HuH-7.5 (cell line): ENCODE measurements around the gene HIF3A.
"Not testable (repeated sequence)": the region's sequence is repeated elsewhere in the genome, so short reads cannot be mapped to it uniquely, and the experiment has no call there.

ENCODE experiments used
- DNase-seq: peaks from one replicate; pipeline ENCODE4 v3.0.0; 2011; ENCODE audit warnings: low spot score

HIF3A gene

GRCh38 chr19:46361915-46362314 is 65.1 kb downstream of the HIF3A start:
- DNase-seq = no peak

GRCh38 chr19:46364359-46364758 is 67.5 kb downstream of the HIF3A start:
- no peak for DNase-seq

DNA sequence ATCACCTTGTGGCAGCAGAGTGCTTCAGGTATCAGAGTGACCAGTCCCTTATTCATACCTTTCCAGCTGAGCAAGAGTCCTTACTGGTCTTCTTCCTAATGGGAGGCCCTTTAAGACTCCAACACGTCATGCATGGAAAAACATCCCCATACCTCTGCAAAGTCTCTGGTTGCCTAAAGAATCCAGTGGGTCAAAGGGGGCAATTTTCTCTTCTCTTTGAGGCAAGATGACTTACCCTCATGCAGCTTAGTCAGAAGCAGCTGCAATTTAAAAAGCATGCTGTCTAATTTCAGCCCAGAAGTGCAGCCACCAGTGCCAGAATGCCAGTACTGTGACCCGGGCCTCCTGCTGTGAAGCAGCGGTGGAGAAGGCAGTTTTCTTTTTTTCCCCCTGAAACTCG is 68.7 kb downstream of the HIF3A start:
- DNase-seq = no peak

- DNase-seq = no peak
Measured at GRCh38 chr19:46366620-46367292, 69.9 kb downstream of the HIF3A start.

DNA sequence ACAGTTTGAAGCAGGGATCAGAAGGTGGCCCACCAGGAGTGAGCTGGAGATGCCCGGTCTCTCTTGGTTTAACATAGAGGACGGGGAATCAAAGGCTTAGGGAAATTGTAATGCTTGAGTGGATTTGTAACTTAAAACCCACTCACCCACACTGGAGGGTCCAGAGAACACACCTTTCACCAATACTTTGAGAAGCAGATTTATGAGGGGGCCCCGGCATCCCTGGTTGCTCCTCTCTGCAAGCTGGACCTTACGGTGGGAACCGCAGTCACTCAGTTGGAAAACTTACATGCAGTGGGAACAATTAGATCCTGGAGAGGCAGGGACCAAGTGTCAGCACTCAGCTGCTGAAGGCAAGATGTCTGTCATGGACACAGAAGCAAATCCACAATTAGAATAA is 70.6 kb downstream of the HIF3A start:
- DNase-seq = no peak

DNA sequence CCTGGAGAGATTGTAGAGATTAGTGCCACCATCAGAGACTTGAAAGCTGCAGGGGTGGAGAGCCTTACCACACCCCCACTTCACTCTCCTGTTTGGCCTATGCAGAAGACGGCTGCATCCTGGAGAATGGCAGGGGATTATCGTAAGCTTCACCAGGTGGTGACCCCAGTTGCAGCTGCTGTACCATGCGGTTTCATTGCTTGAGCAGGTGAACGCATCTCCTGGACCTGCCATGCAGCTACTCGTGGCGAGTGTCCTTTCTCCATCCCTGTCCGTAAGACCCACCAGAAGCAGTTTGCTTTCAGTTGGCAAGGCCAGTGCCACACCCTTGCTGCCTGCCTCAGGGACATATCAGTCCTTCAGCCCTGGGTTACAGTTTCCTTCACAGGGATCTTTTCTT is 71.3 kb downstream of the HIF3A start:
- no peak for DNase-seq

GRCh38 chr19:46369817-46370216 is 73.0 kb downstream of the HIF3A start:
- DNase-seq = no peak

DNA sequence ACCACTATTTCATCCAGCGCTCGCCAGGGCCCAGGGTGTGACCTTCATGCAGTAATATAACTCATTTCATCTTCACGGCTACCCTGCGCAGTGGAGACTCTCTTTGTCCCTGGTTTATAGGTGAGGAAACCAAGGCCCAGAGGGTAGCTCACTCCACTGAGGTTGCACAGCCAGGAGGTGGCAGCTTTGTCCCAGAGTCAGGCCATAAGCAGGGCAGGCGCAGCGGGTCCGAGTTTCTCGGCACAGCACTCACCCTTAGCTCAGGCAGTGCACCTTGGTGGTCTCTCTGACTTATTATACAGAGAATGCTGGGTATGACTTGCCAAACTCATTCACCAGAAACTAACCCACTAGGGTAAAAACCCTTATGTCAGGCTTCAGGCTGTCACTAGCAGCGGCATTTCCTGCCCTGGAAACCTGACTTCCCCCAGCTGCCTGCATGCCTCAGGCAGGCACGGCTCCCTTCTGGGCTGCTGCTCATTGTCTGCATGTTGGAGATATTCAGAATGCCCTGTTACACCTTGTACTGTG is 74.6 kb downstream of the HIF3A start:
- no peak for DNase-seq

- no peak for DNase-seq
Measured at GRCh38 chr19:46372901-46373490, 76.2 kb downstream of the HIF3A start.

DNA sequence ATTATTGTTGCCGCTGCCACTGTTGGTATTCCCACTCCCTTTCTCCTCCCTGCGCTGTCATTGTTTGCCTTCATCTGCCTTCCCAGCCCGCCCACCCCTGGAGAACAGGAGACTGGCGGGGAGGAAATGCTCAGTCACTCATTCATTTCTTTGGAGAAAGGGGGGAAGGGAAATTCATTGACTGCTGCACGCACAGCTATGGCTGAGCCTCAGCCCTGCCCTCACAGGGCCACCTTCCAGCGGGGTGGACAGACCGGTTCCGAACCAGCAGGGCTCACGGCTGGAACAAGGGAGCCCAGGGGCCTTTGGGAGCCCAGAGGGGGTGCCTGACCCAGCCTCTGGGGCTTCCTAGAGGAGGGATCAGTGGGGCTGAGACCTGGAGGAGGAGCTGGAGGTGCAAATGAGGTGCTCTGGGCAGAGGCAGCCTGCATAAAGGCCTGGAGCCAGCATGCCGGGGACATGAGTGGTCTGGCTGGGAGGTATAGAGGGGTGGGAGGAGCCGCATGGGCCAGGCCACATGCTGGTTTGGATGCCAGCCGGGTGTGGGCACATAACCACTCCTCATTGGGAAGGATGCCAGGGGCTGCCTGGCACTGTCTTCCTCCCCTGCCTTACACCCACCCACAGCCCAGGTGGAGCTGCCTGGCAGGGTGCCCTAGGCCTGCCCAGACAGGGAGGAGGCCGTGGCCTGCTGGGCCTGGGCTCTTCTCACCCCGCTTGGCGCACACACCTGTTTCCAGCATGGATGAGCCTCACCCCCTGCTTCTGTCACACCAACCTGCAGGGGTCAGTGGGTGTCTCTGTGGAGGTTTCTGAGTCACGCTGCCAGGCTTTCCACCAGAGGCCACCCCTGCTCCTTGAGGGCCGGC is 76.9 kb downstream of the HIF3A start:
- no peak for DNase-seq

GRCh38 chr19:46374536-46375475 is 78.0 kb downstream of the HIF3A start:
- no peak for DNase-seq

- DNase-seq = not testable (repeated sequence)
Measured at GRCh38 chr19:46375476-46376067, 78.7 kb downstream of the HIF3A start.

GRCh38 chr19:46376241-46377153 is 79.7 kb downstream of the HIF3A start:
- no peak for DNase-seq

DNA sequence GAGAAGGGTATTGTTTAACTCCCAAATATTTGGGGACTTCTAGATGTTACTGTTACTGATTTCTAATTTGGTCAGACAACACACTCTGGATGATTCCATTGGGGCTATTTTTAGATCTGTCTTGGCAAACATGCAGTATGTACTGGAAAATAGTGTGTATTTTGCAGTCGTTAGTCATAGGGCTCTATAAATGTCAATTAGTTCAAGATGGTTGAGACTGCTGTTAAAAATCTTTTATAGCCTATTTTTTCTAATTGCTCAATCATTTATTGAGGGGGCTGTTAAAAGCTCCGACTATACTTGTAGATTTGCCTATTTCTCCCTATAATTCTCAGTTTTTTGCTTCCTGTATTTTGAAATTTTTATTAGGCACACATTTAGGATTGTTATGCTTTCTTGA is 81.4 kb downstream of the HIF3A start:
- no peak for DNase-seq

- no peak for DNase-seq
Measured at GRCh38 chr19:46380690-46381089, 83.8 kb downstream of the HIF3A start.

- DNase-seq = no peak
Measured at GRCh38 chr19:46381346-46381745, 84.5 kb downstream of the HIF3A start.

- DNase-seq = no peak
Measured at GRCh38 chr19:46381756-46382345, 85.0 kb downstream of the HIF3A start.

DNA sequence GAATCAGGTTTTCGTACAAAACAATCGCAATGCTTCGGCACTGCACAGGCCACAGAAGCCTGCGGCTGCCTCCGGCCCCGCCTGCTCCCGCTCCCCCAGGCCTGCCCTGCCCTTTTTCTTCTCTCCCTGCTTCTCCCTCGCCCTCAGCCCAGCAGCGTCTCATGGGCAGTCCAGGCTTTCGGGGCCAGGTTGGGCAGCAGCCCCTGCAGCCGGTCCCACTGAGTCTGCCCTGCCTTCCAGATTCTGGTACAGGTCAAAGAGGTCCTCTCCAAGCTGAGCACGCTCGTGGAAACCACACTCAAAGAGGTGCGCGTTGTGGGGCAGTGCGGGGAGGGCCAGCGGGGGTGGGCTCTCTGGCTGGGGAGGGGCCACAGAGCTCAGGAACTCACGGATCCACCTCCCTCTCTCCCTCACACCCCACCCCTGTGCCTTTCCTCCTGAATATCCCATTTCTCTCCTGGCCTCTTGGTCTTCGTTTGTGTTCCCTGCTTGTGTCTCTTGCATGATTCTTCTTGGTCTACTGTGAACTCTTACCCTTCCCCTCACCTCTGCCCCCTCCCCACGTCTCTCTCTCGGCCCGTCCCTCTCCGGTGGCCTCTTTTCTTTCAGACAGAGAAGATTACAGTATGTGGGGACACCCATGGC is 86.5 kb downstream of the HIF3A start:
- DNase-seq = no peak

GRCh38 chr19:46383846-46384245 is 87.0 kb downstream of the HIF3A start:
- DNase-seq = no peak
